ENCODE results near the gene BDKRB1. TPM values are rescaled to one million over a fixed set of nuclear protein-coding genes. Genes with fewer than 3 reads are reported as not detected.

The BDKRB1 gene
- total and polyA plus RNA-seq, 9 of the 15 experiments (the other 6 are each of a cell fraction or from before 2014, with no cell fraction given): 0.06 to 0.23 (median 0.09) TPM; not detected in 1

- peak; percentile 88 for ATAC-seq
- peak; percentile 54 to 79 (median 68) for DNase-seq (ENCODE audit: extremely low read depth in 1 of 4, low spot score in 3 of 4)
- Histone ChIP-seq H3K36me3 (ENCODE audit: control insufficient read depth, insufficient read depth, low read length) (no peaks in the 10 kb centered on the region), H3K9me1 (ENCODE audit: control insufficient read depth, insufficient read depth, low read length) (no peaks in the 10 kb centered on the region), H4K20me1 (replicated peaks; ENCODE audit: control insufficient read depth, insufficient read depth, low read length) (no peaks in the 10 kb centered on the region), H3K4me1 (replicated peaks in 1 of 2; ENCODE audit: control insufficient read depth in 2 of 2, insufficient read depth in 2 of 2, low read length in 2 of 2) (peaks cover 0 to 7% of the 10 kb centered on the region in 2 experiments; a peak in 2 of 5 replicates), H2AFZ (ENCODE audit: low read depth, low read length) (peak overlapping the region; percentile 68), H3K4me3 (no peak overlapping the region), H3K79me2 (ENCODE audit: control insufficient read depth, insufficient read depth, low read length) (no peaks in the 10 kb centered on the region), H3K27ac (ENCODE audit: extremely low read depth, low read depth, low read length) (no peak overlapping the region; the same call in 2 of the 3 replicates), H3K27me3 (ENCODE audit: control insufficient read depth in 2 of 2, insufficient read depth in 2 of 2, low read length in 2 of 2) (peaks cover 9 to 13% of the 10 kb centered on the region in 2 experiments; a peak in 3 of 5 replicates), H3K4me2 (ENCODE audit: insufficient read depth, low read length) (peak overlapping the region; percentile 68), H3K9me3 (replicated peaks; ENCODE audit: control insufficient read depth, insufficient read depth, low read depth, low read length) (no peaks in the 10 kb centered on the region), H3K9ac (ENCODE audit: insufficient read depth in 1 of 2, low read depth in 2 of 2, low read length in 2 of 2) (no peak overlapping the region; a peak in 2 of 4 replicates)
- in situ Hi-C loops (cut with MboI) (loop anchor here (25.0 kb wide), 1 partner anchor 690 kb away; no protein-coding TSS in a partner anchor), intact Hi-C loops (cut with micrococcal nuclease) (no loop called here)
- CTCF ChIA-PET (ENCODE audit: low intra/inter-chr PET ratio): no interaction called here
- BruUV-seq (replicated peaks): no TSS peak
- no peak for FAIRE-seq
- WGBS (ENCODE audit: insufficient coverage, low coverage, missing lambda C conversion rate): 22% methylated on average over 10 of the region's 19 CpGs
- POLR2A ChIA-PET: interaction anchor here (0.6 to 1.7 kb wide), 5 partner anchors 10 to 715 kb away, joined by 3 to 5 read pairs (median 3); no protein-coding TSS in a partner anchor
- no peak for TF ChIP-seq ZNF133 (CRISPR knock-in tag; IDR thresholded peaks at IDR 0.05)
- TF ChIP-seq ZNF75A (CRISPR knock-in tag; IDR thresholded peaks at IDR 0.05): no peak
- TF ChIP-seq, protein P1, sequence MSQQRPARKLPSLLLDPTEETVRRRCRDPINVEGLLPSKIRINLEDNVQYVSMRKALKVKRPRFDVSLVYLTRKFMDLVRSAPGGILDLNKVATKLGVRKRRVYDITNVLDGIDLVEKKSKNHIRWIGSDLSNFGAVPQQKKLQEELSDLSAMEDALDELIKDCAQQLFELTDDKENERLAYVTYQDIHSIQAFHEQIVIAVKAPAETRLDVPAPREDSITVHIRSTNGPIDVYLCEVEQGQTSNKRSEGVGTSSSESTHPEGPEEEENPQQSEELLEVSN (IDR thresholded peaks at IDR 0.05; ENCODE audit: borderline replicate concordance in 1 of 2, extremely low read depth in 1 of 2, insufficient read depth in 1 of 2, insufficient read length in 1 of 2, low read depth in 1 of 2, low read length in 1 of 2, poor library complexity in 1 of 2, severe bottlenecking in 1 of 2): peak in 1 of 2 experiments; percentile 57
- peak; percentile 38; the same call in 1 of the 2 replicates for TF ChIP-seq MYC (IDR thresholded peaks at IDR 0.05; ENCODE audit: low read depth, low read length)
- TF ChIP-seq MYC (CRISPR knock-in tag; IDR thresholded peaks at IDR 0.05; ENCODE audit: borderline replicate concordance, low read depth): no peak
- TF ChIP-seq, protein P2, sequence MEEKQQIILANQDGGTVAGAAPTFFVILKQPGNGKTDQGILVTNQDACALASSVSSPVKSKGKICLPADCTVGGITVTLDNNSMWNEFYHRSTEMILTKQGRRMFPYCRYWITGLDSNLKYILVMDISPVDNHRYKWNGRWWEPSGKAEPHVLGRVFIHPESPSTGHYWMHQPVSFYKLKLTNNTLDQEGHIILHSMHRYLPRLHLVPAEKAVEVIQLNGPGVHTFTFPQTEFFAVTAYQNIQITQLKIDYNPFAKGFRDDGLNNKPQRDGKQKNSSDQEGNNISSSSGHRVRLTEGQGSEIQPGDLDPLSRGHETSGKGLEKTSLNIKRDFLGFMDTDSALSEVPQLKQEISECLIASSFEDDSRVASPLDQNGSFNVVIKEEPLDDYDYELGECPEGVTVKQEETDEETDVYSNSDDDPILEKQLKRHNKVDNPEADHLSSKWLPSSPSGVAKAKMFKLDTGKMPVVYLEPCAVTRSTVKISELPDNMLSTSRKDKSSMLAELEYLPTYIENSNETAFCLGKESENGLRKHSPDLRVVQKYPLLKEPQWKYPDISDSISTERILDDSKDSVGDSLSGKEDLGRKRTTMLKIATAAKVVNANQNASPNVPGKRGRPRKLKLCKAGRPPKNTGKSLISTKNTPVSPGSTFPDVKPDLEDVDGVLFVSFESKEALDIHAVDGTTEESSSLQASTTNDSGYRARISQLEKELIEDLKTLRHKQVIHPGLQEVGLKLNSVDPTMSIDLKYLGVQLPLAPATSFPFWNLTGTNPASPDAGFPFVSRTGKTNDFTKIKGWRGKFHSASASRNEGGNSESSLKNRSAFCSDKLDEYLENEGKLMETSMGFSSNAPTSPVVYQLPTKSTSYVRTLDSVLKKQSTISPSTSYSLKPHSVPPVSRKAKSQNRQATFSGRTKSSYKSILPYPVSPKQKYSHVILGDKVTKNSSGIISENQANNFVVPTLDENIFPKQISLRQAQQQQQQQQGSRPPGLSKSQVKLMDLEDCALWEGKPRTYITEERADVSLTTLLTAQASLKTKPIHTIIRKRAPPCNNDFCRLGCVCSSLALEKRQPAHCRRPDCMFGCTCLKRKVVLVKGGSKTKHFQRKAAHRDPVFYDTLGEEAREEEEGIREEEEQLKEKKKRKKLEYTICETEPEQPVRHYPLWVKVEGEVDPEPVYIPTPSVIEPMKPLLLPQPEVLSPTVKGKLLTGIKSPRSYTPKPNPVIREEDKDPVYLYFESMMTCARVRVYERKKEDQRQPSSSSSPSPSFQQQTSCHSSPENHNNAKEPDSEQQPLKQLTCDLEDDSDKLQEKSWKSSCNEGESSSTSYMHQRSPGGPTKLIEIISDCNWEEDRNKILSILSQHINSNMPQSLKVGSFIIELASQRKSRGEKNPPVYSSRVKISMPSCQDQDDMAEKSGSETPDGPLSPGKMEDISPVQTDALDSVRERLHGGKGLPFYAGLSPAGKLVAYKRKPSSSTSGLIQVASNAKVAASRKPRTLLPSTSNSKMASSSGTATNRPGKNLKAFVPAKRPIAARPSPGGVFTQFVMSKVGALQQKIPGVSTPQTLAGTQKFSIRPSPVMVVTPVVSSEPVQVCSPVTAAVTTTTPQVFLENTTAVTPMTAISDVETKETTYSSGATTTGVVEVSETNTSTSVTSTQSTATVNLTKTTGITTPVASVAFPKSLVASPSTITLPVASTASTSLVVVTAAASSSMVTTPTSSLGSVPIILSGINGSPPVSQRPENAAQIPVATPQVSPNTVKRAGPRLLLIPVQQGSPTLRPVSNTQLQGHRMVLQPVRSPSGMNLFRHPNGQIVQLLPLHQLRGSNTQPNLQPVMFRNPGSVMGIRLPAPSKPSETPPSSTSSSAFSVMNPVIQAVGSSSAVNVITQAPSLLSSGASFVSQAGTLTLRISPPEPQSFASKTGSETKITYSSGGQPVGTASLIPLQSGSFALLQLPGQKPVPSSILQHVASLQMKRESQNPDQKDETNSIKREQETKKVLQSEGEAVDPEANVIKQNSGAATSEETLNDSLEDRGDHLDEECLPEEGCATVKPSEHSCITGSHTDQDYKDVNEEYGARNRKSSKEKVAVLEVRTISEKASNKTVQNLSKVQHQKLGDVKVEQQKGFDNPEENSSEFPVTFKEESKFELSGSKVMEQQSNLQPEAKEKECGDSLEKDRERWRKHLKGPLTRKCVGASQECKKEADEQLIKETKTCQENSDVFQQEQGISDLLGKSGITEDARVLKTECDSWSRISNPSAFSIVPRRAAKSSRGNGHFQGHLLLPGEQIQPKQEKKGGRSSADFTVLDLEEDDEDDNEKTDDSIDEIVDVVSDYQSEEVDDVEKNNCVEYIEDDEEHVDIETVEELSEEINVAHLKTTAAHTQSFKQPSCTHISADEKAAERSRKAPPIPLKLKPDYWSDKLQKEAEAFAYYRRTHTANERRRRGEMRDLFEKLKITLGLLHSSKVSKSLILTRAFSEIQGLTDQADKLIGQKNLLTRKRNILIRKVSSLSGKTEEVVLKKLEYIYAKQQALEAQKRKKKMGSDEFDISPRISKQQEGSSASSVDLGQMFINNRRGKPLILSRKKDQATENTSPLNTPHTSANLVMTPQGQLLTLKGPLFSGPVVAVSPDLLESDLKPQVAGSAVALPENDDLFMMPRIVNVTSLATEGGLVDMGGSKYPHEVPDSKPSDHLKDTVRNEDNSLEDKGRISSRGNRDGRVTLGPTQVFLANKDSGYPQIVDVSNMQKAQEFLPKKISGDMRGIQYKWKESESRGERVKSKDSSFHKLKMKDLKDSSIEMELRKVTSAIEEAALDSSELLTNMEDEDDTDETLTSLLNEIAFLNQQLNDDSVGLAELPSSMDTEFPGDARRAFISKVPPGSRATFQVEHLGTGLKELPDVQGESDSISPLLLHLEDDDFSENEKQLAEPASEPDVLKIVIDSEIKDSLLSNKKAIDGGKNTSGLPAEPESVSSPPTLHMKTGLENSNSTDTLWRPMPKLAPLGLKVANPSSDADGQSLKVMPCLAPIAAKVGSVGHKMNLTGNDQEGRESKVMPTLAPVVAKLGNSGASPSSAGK (IDR thresholded peaks at IDR 0.05): peak; percentile 65; the same call in 1 of the 2 replicates
- peak; percentile 74 for TF ChIP-seq L3MBTL2 (IDR thresholded peaks at IDR 0.05)
- TF ChIP-seq NRF1 (conservative IDR thresholded peaks at IDR 0.05 in 1 of 2, IDR thresholded peaks at IDR 0.05 in 1 of 2): peak; percentile 92 to 93
Observed at GRCh38 chr14:96252323-96252998, 3.5 kb upstream of the BDKRB1 start.
